Neural crest cell (in vitro differentiated cells): ENCODE measurements around the gene ADORA3. TPM values are rescaled to one million over a fixed set of nuclear protein-coding genes. Genes with fewer than 3 reads are reported as not detected.

Experiments
- DNase-seq: peaks from one replicate; pipeline ENCODE4 v3.0.0; 2021; ENCODE audit warnings: low read depth, mixed read lengths, low spot score
- H3K27ac Mint-ChIP-seq: one replicate; pipeline ENCODE4 v1.8.0; 2021; ENCODE audit warnings: mild to moderate bottlenecking, mixed read lengths; ENCODE audit not compliant: unreplicated experiment
- H3K27me3 Mint-ChIP-seq: 2 replicates; pipeline ENCODE4 v1.8.0; 2021; ENCODE audit warnings: low read depth, mild to moderate bottlenecking, mixed read lengths
- H3K36me3 Mint-ChIP-seq: 2 replicates; pipeline ENCODE4 v1.8.0; 2021; ENCODE audit warnings: low read depth, mild to moderate bottlenecking, mixed read lengths
- H3K4me1 Mint-ChIP-seq: 2 replicates; pipeline ENCODE4 v1.8.0; 2021; ENCODE audit warnings: mixed read lengths
- H3K4me3 Mint-ChIP-seq: one replicate; pipeline ENCODE4 v1.8.0; 2021; ENCODE audit warnings: mild to moderate bottlenecking, mixed read lengths
- H3K9me3 Mint-ChIP-seq: 2 replicates; pipeline ENCODE4 v1.8.0; 2021; ENCODE audit warnings: mixed read lengths
- CTCF ChIP-seq: fragments of 200-600 bp; sonication (generic); conservative IDR thresholded peaks from 2 replicates; pipeline ENCODE4 v1.5.0; 2021; ENCODE audit warnings: antibody characterized with exemption, mild to moderate bottlenecking
- total RNA-seq: library from RNA; stranded (reverse); gene quantifications from 2 replicates; pipeline ENCODE4 v1.2.1, GENCODE V29; 2021

The ADORA3 gene
- total RNA-seq, 1 donor from 2014 or later: not detected

DNA sequence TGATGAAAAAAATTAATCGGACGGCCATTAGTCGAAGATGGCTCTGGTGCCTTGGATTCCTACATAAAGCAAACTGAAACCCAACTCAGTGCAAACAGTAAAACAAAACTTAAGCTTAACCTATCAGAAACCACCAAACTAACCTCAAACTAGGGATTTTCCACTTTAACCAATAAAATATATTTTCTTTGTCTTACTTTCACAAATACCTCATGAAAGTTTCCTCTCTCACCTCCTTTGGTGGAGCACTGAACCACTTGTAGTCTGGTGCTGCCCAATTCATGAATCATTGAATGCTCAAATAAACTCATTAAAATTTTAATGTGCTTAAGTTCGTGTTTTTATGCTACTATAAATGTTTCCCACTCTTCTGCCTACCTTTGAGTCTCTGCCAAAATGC, 7.0 kb downstream of the ADORA3 start:
- Mint-ChIP-seq H3K4me1 (peaks cover 9% of the 10 kb centered on the region), H3K27me3 (peaks cover 17% of the 10 kb centered on the region), H3K4me3 (no peak overlapping the region), H3K36me3 (no peaks in the 10 kb centered on the region), H3K9me3 (peaks cover 6% of the 10 kb centered on the region), H3K27ac (no peak overlapping the region)
- no peak for DNase-seq
- TF ChIP-seq CTCF: no peak

DNA sequence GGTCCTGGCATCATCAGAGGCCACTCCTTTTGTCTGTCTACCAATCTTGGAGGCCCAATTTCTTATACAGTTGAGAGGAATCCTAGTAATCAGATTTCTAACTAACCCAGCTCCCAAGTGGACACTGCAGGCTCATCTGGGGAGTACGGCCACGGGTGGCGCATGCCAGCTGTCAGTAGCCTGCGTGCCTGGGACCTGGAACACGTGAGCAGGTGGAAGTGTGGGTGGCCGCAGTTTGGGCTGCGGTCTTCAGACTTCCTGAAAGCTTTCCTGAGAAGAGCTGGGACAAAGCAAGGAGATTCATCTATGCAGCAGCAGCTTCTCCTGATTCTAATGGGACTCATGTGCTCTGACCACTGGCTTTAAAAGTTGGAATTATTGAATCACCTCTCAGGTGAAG, 12.4 kb downstream of the ADORA3 start:
- no peak for DNase-seq
- Mint-ChIP-seq H3K27ac (no peak overlapping the region), H3K27me3 (peaks cover 10% of the 10 kb centered on the region), H3K4me1 (peaks cover 5% of the 10 kb centered on the region), H3K36me3 (no peaks in the 10 kb centered on the region), H3K4me3 (no peak overlapping the region), H3K9me3 (peaks cover 6% of the 10 kb centered on the region)
- no peak for TF ChIP-seq CTCF

DNA sequence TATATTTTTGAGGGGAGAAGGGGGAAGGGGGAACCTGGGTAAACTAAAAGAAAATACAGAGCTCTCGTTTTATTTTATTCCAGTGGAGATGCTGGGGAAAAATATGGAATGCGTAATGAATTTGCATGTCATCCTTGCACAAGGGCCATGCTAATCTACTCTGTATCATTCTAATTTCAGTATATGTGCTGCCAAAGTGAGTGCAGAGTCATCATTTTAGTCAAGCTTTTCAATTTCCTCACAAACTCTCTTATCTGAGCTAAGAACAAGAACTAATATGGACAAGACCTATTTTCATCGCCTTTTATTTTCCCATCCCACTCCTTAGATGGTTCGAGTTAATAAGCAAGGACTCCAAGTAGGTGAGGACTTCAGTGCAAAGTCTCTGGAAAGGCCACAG, 13.2 kb downstream of the ADORA3 start:
- H3K4me1 Mint-ChIP-seq: peaks cover 5% of the 10 kb centered on the region
- no peaks in the 10 kb centered on the region for H3K36me3 Mint-ChIP-seq
- no peak overlapping the region for H3K4me3 Mint-ChIP-seq
- no peak overlapping the region for H3K27ac Mint-ChIP-seq
- peaks cover 7% of the 10 kb centered on the region for H3K27me3 Mint-ChIP-seq
- DNase-seq: no peak
- peaks cover 6% of the 10 kb centered on the region for H3K9me3 Mint-ChIP-seq
- TF ChIP-seq CTCF: no peak

- DNase-seq: no peak
- Mint-ChIP-seq H3K4me3 (no peak overlapping the region), H3K27ac (no peak overlapping the region), H3K4me1 (peaks cover 5% of the 10 kb centered on the region), H3K27me3 (peaks cover 2% of the 10 kb centered on the region), H3K36me3 (no peaks in the 10 kb centered on the region), H3K9me3 (peaks cover 2% of the 10 kb centered on the region)
- TF ChIP-seq CTCF: no peak
Measured at GRCh38 chr1:111489604-111490003, 13.8 kb downstream of the ADORA3 start.

- TF ChIP-seq CTCF: no peak
- Mint-ChIP-seq H3K4me3 (no peak overlapping the region), H3K27ac (no peak overlapping the region), H3K36me3 (no peaks in the 10 kb centered on the region), H3K4me1 (peaks cover 5% of the 10 kb centered on the region), H3K9me3 (no peaks in the 10 kb centered on the region), H3K27me3 (no peaks in the 10 kb centered on the region)
- DNase-seq: no peak
Measured at GRCh38 chr1:111488669-111489068, 14.8 kb downstream of the ADORA3 start.

- H3K9me3 Mint-ChIP-seq: no peaks in the 10 kb centered on the region
- no peak for TF ChIP-seq CTCF
- H3K4me3 Mint-ChIP-seq: no peak overlapping the region
- H3K27ac Mint-ChIP-seq: no peak overlapping the region
- H3K36me3 Mint-ChIP-seq: no peaks in the 10 kb centered on the region
- DNase-seq: no peak
- H3K27me3 Mint-ChIP-seq: no peaks in the 10 kb centered on the region
- H3K4me1 Mint-ChIP-seq: no peaks in the 10 kb centered on the region
Measured at GRCh38 chr1:111487133-111487532, 16.3 kb downstream of the ADORA3 start.
